Measurements from ENCODE around the gene PLCD3.

DNA sequence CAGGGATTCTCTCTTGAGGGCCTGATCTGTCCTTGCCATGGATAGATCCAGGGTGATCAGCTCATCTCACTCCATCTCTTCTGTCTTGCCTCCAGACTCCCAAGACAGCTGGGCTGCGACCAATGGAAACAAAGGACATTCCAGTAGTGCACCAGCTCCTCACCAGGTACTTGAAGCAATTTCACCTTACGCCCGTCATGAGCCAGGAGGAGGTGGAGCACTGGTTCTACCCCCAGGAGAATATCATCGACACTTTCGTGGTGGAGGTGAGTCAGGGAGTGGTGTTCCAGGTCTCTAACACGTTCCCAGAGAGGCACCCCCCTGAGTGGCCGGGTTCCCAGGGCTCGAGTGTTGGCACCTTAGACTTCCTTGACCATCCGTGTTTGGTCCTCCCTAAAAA lies 29.5 kb downstream of the PLCD3 start:
- TF ChIP-seq, protein P1, sequence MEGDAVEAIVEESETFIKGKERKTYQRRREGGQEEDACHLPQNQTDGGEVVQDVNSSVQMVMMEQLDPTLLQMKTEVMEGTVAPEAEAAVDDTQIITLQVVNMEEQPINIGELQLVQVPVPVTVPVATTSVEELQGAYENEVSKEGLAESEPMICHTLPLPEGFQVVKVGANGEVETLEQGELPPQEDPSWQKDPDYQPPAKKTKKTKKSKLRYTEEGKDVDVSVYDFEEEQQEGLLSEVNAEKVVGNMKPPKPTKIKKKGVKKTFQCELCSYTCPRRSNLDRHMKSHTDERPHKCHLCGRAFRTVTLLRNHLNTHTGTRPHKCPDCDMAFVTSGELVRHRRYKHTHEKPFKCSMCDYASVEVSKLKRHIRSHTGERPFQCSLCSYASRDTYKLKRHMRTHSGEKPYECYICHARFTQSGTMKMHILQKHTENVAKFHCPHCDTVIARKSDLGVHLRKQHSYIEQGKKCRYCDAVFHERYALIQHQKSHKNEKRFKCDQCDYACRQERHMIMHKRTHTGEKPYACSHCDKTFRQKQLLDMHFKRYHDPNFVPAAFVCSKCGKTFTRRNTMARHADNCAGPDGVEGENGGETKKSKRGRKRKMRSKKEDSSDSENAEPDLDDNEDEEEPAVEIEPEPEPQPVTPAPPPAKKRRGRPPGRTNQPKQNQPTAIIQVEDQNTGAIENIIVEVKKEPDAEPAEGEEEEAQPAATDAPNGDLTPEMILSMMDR (IDR thresholded peaks at IDR 0.05; ENCODE audit: low read depth, low read length, poor library complexity, severe bottlenecking) = no peak
- no peak for TF ChIP-seq EZH2phosphoT487 (IDR thresholded peaks at IDR 0.05; ENCODE audit: borderline replicate concordance, low read length)

Data from DOHH2 (cell line).